ENCODE measurements around the gene GRID1. TPM values are rescaled to one million over a fixed set of nuclear protein-coding genes. Genes with fewer than 3 reads are reported as not detected.

Gene GRID1
- total RNA-seq, 3 donors from 2014 or later: 0.61 to 1.9 (median 0.87) TPM

GRCh38 chr10:86354761-86355540 lies 11.6 kb downstream of the GRID1 start:
- Histone ChIP-seq H3K36me3 (ENCODE audit: low read depth) (no peaks in the 10 kb centered on the region), H3K9me3 (no peaks in the 10 kb centered on the region), H3K4me3 (no peak overlapping the region), H3K4me1 (ENCODE audit: low read depth) (no peaks in the 10 kb centered on the region)
- TF ChIP-seq CTCF (IDR thresholded peaks at IDR 0.05): no peak
- DNase-seq (peak in 1 of 3 donors; percentile 36), ATAC-seq (no peak)
- intact Hi-C loops (cut with DNase I, micrococcal nuclease): no loop called here

GRCh38 chr10:86353506-86354485 lies 12.8 kb downstream of the GRID1 start:
- no peak for TF ChIP-seq CTCF (IDR thresholded peaks at IDR 0.05)
- H3K36me3 ChIP-seq (ENCODE audit: low read depth): no peaks in the 10 kb centered on the region
- ATAC-seq (no peak), DNase-seq (peak in 1 of 3 donors; percentile 22)
- no peaks in the 10 kb centered on the region for H3K4me1 ChIP-seq (ENCODE audit: low read depth)
- intact Hi-C loops (cut with DNase I, micrococcal nuclease): no loop called here
- H3K4me3 ChIP-seq: no peak overlapping the region
- H3K9me3 ChIP-seq: no peaks in the 10 kb centered on the region

- no peaks in the 10 kb centered on the region for H3K36me3 ChIP-seq (ENCODE audit: low read depth)
- H3K4me1 ChIP-seq (ENCODE audit: low read depth): no peaks in the 10 kb centered on the region
- no peaks in the 10 kb centered on the region for H3K9me3 ChIP-seq
- intact Hi-C loops (cut with DNase I, micrococcal nuclease): no loop called here
- DNase-seq (peak in 1 of 3 donors; percentile 37), ATAC-seq (no peak)
- H3K4me3 ChIP-seq: no peak overlapping the region
- TF ChIP-seq CTCF (IDR thresholded peaks at IDR 0.05): no peak
Measured at GRCh38 chr10:86350897-86351296, 15.7 kb downstream of the GRID1 start.

GRCh38 chr10:86349940-86350630 lies 16.5 kb downstream of the GRID1 start:
- no peak overlapping the region for H3K4me3 ChIP-seq
- no peaks in the 10 kb centered on the region for H3K4me1 ChIP-seq (ENCODE audit: low read depth)
- ATAC-seq: no peak
- H3K9me3 ChIP-seq: no peaks in the 10 kb centered on the region
- intact Hi-C loops (cut with DNase I, micrococcal nuclease): no loop called here
- no peaks in the 10 kb centered on the region for H3K36me3 ChIP-seq (ENCODE audit: low read depth)
- no peak for TF ChIP-seq CTCF (IDR thresholded peaks at IDR 0.05)
- peak in 2 of 3 donors; percentile 5 to 10 for DNase-seq

GRCh38 chr10:86349474-86349873 lies 17.1 kb downstream of the GRID1 start:
- Histone ChIP-seq H3K9me3 (no peaks in the 10 kb centered on the region), H3K4me3 (no peak overlapping the region), H3K36me3 (ENCODE audit: low read depth) (no peaks in the 10 kb centered on the region), H3K4me1 (ENCODE audit: low read depth) (no peaks in the 10 kb centered on the region)
- ATAC-seq: no peak
- no peak for TF ChIP-seq CTCF (IDR thresholded peaks at IDR 0.05)
- DNase-seq: peak in 1 of 3 donors; percentile 22
- intact Hi-C loops (cut with DNase I, micrococcal nuclease): no loop called here
